SK-N-DZ (cell line): Measurements from ENCODE around the gene CD300LF.

Source experiments
- DNase-seq: peaks from one replicate; pipeline ENCODE4 v3.0.0-alpha.2; 2015; ENCODE audit warnings: low spot score

Gene CD300LF

GRCh38 chr17:74746376-74746775, 33.7 kb upstream of the CD300LF start:
- no peak for DNase-seq

- no peak for DNase-seq
These were observed 32.9 kb upstream of the CD300LF start for GRCh38 chr17:74745548-74746177.

- peak; percentile 83 for DNase-seq
These were observed 32.2 kb upstream of the CD300LF start for GRCh38 chr17:74744714-74745547.

- DNase-seq, result no peak
These were observed 31.6 kb upstream of the CD300LF start for GRCh38 chr17:74744349-74744713.

GRCh38 chr17:74743755-74744154, 31.0 kb upstream of the CD300LF start:
- no peak for DNase-seq

- DNase-seq, result no peak
These were observed 30.3 kb upstream of the CD300LF start for GRCh38 chr17:74742978-74743545.

GRCh38 chr17:74742153-74742515, 29.4 kb upstream of the CD300LF start:
- DNase-seq, result no peak

- no peak for DNase-seq
These were observed 28.1 kb upstream of the CD300LF start for GRCh38 chr17:74740641-74741387.

- DNase-seq, result no peak
These were observed 27.4 kb upstream of the CD300LF start for GRCh38 chr17:74740173-74740572.

GRCh38 chr17:74739227-74739831, 26.6 kb upstream of the CD300LF start:
- DNase-seq, result no peak

- DNase-seq, result no peak
These were observed 25.6 kb upstream of the CD300LF start for GRCh38 chr17:74738051-74738996.

- no peak for DNase-seq
These were observed 24.8 kb upstream of the CD300LF start for GRCh38 chr17:74737299-74738050.

GRCh38 chr17:74736513-74737298, 24.0 kb upstream of the CD300LF start, which contains the start of gene RAB37:
Gene RAB37, plus strand, starts transcription at chr17:74737256. Its CDS starts 17 bp downstream, at chr17:74737273.
- no peak for DNase-seq

- DNase-seq, result no peak
These were observed 21.5 kb upstream of the CD300LF start for GRCh38 chr17:74734256-74734655.

- DNase-seq, result no peak
These were observed 20.8 kb upstream of the CD300LF start for GRCh38 chr17:74733365-74734122.

- no peak for DNase-seq
These were observed 19.5 kb upstream of the CD300LF start for GRCh38 chr17:74732042-74732867.

GRCh38 chr17:74731347-74731605, 18.6 kb upstream of the CD300LF start:
- no peak for DNase-seq
